ENCODE results near the gene INMT.
A peak's percentile ranks its signal among the peaks of the same experiment; 100 is the strongest.
"Not testable (repeated sequence)": the region's sequence is repeated elsewhere in the genome, so short reads cannot be mapped to it uniquely, and the experiment has no call there.

The INMT gene

GRCh38 chr7:30751696-30752273 lies at the start of gene INMT:
Gene INMT (plus strand): TSS chr7:30752135. CDS start chr7:30752151, 16 bp downstream.
- DNase-seq, result no peak

GRCh38 chr7:30702200-30702599 lies 49.7 kb upstream of the INMT start:
- peak; percentile 32 for DNase-seq

GRCh38 chr7:30703756-30704155 lies 48.2 kb upstream of the INMT start:
- DNase-seq, result no peak

- DNase-seq, result no peak
Measured at GRCh38 chr7:30705008-30705407, 46.9 kb upstream of the INMT start.

- DNase-seq, result no peak
Measured at GRCh38 chr7:30705596-30705995, 46.3 kb upstream of the INMT start.

- no peak for DNase-seq
Measured at GRCh38 chr7:30706316-30706715, 45.6 kb upstream of the INMT start.

- DNase-seq, result no peak
Measured at GRCh38 chr7:30706908-30707307, 45.0 kb upstream of the INMT start.

GRCh38 chr7:30707391-30708357 lies 44.3 kb upstream of the INMT start:
- no peak for DNase-seq

- no peak for DNase-seq
Measured at GRCh38 chr7:30708412-30708811, 43.5 kb upstream of the INMT start.

- DNase-seq, result no peak
Measured at GRCh38 chr7:30708983-30709382, 43.0 kb upstream of the INMT start.

GRCh38 chr7:30709549-30709948 lies 42.4 kb upstream of the INMT start:
- no peak for DNase-seq

GRCh38 chr7:30710669-30711068 lies 41.3 kb upstream of the INMT start:
- no peak for DNase-seq

- no peak for DNase-seq
Measured at GRCh38 chr7:30713392-30713791, 38.5 kb upstream of the INMT start.

GRCh38 chr7:30714129-30714528 lies 37.8 kb upstream of the INMT start:
- no peak for DNase-seq

GRCh38 chr7:30717181-30717580 lies 34.8 kb upstream of the INMT start:
- no peak for DNase-seq

GRCh38 chr7:30719434-30719833 lies 32.5 kb upstream of the INMT start:
- not testable (repeated sequence) for DNase-seq

- no peak for DNase-seq
Measured at GRCh38 chr7:30721211-30721610, 30.7 kb upstream of the INMT start.

GRCh38 chr7:30722187-30722586 lies 29.7 kb upstream of the INMT start:
- DNase-seq, result no peak

- no peak for DNase-seq
Measured at GRCh38 chr7:30722671-30723070, 29.3 kb upstream of the INMT start.

- no peak for DNase-seq
Measured at GRCh38 chr7:30723776-30724175, 28.2 kb upstream of the INMT start.

GRCh38 chr7:30726296-30727006 lies 25.5 kb upstream of the INMT start:
- DNase-seq, result peak; percentile 27

- DNase-seq, result peak; percentile 65
Measured at GRCh38 chr7:30727061-30727945, 24.6 kb upstream of the INMT start.
